GF-D8 (cell line): ENCODE results near the gene HTRA3.
A peak's percentile ranks its signal among the peaks of the same experiment; 100 is the strongest.

Experiments used
- DNase-seq: peaks from one replicate; lab custom pipeline; 2025; lab: John Stamatoyannopoulos, UW

The HTRA3 gene

DNA sequence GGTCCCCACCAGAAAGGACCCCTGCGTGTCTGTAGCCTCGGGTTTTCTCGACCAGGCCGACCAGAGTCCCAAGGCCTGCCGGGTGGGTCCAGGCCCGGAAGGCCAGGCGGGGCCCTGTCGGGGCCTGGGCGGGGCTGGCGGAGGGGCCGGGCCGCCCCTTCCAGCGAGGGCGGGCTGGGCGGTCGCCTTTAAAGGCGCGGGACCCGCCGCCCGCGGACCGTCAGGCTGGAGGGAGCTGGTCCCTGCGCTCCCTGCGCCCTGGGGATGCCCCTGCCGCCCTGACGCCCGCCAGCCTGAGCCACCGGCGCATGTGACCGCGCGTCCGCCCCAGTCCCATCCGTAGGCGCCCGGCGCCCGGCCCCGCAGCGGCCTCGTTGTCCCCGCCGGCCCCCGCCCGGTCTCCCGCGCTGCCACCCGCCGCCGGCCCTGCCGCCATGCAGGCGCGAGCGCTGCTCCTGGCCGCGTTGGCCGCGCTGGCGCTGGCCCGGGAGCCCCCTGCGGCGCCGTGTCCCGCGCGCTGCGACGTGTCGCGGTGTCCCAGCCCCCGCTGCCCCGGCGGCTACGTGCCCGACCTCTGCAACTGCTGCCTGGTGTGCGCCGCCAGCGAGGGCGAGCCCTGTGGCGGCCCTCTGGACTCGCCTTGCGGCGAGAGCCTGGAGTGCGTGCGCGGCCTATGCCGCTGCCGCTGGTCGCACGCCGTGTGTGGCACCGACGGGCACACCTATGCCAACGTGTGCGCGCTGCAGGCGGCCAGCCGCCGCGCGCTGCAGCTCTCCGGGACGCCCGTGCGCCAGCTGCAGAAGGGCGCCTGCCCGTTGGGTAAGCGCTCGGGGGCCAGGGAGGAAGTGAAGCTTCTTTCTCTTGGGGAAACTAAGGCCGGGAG lies at the start of gene HTRA3:
HTRA3 (plus strand) TSS at position 220 of the 883 bp plus-strand sequence; CDS start at position 435, 215 bp downstream.
- peak; percentile 21 for DNase-seq

DNA sequence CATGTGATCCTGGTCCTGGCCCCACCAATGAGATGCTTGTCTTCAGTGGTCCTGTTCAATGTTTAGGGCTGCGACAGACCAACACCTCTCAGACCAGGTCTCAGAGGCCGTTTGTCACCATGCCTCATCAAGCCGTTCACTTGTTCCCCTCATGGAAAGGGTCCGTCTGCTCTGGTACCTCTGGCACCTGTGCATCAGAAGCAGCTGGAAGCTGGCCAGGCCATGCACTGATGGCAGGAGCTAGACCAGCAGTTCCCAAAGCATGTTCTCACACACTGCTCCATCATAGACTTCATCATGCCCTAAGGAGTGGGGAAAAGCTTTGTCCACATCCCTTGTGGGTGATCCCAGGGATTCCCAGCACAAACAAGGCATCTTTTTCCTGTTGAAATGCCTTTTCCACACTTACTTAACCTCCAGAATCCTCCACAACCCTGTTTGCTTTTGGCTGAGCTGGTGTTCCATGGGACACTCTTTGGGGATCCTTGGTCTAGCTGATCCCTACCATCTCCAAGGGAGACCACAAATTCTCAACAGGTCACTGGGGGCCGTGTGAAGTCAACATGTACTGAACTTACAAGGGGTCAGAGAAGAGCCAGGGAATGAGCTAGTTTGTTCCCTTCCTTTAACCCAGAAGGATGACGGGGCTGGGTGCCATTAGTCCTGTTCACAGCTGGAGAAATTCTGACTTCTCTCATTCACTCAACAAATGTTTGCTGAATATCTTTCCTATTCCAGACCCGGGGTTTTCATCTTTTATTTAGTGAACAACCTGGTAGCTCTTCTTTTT lies 48.7 kb upstream of the HTRA3 start:
- no peak for DNase-seq

DNA sequence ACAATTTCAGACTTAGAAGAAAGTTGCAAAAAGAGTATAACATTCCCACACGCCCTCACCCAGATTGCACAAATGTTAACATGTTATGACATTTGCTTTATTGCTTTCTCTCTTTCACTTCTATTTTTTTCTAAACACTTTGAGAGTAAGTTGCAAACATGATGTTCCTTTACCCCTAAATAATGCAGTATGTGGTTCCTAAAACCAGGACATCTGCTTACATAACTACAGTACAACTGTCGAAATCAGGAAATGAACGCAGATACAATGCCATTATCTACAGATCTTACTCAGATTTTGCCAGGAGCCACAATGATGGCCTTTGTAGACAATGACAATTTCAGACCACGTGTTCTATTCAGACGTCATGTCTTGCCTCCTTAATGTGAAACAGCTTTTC lies 48.1 kb upstream of the HTRA3 start:
- peak; percentile 82 for DNase-seq

DNA sequence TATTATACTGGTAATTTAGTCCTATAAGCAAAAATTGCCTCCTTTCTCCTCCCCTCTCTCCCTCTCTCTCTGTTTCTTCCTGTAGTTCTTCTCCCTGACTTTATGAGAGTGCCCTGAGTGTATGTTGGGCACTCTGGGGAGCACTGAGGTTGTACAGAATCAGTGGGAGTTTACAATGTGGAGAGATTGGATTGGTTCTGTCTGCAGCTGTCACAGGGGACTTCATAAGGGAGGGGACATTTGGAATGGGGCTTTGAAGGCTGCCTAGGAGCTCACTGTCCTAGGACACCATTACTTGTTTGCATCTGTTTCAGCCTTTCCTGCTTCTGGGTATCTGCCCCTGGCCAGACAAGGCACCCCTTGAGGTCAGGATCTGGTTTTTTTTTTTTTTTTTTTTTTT lies 47.6 kb upstream of the HTRA3 start:
- no peak for DNase-seq

DNA sequence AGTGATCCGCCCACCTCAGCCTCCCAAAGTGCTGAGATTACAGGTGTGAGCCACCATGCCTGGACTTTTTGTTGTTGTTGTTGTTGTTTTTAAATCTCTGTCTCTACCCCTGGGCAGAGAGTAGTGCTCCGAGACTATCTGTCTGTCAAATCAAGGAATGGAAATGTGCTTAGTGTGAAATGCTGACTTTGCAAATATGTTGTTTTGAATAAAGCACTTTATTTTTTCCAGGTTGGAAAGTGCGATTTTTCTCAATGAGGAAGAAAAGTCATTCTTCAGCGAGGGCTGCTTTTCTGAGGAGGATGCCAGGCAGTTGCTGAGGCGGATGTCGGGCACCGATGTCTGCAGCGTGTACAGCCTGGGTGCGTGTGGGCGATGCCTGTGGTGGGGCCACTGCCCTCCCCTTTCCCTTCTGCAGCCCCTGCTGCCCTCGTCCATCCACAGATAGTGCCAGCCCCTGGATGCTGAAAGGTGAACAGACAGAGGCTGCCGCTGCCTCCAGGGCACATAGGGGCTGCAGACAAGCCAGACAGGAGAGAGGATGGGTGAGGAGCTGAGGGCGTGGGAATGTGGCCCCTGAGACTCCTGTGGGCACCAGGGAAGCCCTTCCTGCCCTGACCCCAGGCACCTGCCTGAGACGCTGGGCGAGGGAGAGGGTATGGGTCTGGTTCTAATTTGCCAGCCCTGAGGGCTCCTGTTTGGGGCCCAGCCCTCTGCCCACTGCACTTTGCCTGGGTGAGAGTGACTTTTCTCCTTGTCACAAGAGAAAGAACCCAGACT lies 46.8 kb upstream of the HTRA3 start:
- no peak for DNase-seq

DNA sequence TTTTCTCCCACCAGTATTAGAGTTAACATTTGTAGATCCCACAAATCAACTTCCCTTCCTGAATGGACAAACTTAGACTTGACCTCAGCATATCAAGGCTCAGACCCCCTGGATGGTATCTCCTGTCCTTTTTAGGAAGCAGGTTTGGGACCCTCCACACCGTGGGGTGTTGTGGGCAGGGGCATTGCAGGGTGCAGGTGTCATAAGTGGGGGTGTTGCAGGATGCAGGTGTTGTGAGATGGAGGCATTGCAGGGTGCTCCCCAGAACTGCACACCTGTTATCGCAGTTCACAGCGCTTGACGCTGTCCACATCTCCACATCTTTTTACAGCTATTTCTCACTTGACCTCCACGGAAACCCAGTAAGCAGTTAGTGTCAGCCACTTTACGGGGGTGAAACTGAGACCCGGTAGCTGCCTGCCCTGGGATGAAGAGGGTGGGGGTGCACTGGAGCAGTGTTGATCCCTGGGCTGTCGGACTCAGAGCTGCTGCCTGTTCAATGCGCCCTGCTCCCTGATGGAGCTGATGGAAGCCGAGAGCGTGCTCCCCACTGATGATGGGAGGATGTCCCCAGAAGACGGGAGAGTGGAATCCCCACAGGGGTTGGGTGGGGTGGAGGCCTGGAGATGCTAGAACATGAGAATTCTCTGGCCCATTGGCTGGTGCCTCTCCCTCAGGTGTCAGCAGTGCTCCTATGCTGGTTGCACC lies 45.1 kb upstream of the HTRA3 start:
- no peak for DNase-seq

DNA sequence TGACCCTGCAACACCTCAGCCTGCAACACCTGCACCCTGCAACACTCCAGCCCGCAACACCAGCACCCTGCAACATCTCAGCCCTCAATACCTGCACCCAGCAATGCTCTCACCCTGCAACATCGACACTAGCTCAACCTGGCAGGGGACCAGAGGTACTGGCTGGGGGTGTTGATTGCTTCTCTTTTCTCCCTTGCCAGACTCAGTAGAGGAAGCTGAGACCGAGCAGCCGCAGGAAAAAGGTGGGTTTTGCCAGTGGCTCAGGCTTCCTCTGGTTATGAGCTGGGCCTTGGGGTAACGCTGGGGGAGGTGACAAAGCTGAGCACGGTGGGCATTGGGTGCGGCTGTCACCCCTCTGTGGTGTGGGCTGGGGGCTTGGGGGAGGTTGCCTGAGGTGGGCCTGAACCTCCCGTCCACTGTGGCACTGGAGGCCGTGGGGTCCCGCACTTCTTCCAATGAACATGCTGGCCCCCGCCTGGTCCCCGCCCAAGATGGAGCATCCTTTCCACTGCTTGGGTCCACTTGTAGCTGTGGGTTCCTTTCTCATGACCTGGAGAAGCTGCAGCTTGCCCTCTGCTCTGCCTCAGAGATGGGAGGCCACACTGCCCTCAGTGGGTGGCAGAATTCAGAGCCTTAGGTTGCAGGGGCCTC lies 44.5 kb upstream of the HTRA3 start:
- DNase-seq, result no peak

DNA sequence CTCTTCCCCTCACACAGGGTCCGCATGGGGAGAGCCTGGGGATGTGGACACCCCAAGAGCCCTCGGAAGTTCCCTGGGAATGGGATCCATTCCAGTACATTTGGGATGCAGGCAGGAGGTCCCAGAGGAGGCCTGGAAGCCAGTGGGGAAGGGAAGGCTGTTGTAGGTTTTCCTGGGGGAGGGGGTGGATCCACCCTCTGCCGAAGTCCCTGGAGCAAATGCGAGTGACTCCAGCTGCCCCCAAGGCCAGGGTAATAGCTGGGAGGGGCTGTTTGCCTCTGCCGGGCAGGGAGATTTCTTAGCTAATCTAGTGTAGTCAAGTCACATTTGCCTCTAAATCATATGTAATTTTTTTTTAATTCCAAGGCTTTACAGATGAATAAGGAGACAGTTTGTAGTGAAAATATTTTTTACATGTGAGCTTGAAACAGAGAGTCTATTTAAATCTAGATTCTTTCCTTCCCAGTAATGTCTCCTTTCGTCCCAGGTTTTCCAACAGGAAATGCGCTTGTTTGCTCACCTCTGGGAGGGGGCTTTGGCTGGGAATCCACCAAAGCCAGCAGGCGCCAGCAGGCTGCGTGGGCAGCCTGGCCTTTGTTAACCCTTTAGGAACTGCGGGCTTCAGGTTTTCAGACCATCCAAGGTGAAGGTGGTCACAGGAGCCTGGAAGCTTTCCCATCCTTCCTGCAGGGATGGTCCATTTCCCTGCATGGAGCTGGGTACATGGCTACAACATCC lies 43.7 kb upstream of the HTRA3 start:
- DNase-seq, result no peak

DNA sequence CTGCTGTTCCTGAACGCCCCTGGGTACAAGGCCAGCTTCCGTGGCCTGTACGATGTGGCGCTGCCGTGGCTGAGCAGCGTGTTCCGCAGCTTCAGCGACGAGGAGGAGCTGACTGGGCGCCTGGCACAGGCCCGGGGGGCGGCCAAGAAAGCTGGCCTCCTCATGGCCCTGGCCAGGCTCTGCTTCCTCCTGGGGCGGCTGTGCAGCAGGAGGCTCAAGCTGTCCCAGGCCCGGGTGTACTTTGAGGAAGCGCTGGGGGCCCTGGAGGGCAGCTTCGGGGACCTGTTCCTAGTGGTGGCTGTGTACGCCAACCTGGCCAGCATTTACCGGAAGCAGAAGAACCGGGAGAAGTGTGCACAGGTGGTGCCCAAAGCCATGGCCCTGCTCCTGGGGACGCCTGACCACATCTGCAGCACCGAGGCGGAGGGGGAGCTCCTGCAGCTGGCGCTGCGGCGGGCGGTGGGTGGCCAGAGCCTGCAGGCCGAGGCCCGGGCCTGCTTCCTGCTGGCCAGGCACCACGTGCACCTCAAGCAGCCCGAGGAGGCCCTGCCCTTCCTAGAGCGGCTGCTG lies 42.3 kb upstream of the HTRA3 start:
- DNase-seq, result no peak

DNA sequence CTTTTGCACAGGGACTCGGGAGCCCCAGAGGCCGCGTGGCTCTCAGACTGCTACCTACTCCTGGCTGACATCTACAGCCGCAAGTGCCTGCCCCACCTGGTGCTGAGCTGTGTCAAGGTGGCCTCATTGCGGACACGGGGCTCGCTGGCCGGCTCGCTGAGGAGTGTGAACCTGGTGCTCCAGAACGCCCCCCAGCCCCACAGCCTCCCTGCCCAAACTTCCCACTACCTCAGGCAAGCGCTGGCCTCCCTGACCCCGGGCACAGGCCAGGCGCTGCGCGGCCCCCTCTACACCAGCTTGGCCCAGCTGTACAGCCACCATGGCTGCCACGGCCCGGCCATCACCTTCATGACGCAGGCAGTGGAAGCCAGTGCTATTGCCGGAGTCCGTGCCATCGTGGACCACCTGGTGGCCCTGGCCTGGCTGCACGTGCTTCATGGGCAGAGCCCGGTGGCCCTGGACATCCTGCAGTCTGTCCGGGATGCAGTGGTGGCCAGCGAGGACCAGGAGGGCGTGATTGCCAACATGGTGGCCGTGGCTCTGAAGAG lies 41.7 kb upstream of the HTRA3 start:
- DNase-seq, result no peak

DNA sequence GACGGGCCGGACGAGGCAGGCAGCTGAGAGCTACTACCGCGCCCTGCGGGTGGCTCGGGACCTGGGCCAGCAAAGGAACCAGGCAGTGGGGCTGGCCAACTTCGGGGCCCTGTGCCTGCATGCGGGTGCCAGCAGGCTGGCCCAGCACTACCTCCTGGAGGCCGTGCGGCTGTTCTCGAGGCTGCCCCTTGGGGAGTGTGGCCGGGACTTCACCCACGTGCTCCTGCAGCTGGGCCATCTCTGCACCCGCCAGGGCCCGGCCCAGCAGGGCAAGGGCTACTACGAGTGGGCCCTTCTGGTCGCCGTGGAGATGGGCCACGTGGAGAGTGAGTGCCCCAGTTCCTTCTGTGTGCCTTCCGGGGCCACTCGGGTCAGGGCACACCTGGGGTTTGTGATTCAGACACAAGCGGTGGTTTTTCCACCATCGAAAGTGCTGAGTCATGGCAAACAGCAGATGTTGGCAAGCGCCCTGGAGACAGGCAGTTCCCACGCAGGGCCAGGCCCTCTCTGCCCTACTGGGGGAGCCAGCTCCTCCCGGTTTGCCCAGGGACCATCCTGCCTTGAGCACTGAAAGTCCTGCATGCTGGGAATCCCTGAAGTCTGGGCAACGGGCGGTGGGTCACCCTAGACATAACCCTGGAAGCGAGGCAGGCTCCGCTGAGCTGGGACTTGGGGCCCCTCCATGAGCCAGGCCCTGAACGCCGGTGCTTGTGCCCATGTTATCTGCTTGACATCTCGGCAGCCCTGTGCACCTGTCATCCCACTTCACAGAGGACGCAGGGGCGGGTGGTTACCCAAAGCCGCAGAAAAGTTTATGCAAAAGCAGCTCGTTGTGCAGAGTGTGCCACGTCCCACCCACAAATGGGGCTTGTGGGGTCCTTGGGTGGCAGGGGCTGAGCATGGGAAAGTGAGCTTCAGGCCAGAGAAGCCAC lies 41.0 kb upstream of the HTRA3 start:
- DNase-seq, result peak; percentile 15

DNA sequence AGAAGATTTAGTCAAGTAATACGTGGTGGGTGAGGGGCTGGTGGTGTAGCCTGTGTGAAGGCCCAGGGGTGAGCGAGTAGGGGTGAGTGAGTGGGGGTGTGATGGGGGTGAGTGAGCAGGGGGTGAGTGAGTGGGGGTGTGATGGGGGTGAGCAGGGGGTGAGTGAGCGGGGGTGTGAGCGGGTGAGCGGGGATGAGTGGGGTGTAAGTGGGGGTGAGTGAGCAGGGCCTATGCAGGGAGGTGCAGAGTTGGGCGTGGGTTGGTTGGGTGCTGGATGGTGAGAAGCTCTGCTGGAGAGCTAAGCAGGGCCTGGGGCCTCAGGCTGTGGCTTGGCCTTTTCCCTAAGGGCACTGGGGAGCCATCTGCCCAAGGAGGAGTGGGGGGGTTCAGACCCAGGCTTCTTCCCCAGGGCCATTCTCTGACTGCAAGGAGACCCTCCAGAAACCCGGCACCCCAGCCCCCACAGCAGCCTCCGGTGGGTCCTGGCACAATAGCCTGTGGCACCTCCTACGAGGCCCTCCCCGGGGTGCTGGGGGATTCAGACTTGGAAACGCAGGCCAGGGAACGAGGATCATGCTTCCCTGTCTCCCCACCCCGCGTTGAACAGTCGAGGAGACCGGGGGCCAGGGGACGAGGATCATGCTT lies 40.1 kb upstream of the HTRA3 start:
- DNase-seq, result no peak

DNA sequence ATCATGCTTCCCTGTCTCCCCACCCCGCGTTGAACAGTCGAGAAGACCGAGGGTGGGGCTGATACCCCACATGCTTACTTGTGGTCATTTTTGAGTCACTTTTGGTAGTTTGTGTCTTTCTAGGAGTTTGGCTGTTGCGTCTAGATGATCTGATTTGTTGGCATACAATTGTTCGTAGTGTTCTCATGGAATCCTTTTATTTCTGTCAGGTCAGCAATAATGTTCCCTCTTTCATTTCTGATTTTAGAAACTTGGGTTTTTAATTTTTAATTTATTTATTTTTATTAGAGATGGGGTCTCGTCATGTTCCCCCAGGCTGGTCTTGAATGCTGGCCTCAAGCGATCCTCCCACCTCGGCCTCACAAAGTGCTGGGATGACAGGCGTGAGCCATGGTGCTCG lies 39.5 kb upstream of the HTRA3 start:
- DNase-seq, result no peak

DNA sequence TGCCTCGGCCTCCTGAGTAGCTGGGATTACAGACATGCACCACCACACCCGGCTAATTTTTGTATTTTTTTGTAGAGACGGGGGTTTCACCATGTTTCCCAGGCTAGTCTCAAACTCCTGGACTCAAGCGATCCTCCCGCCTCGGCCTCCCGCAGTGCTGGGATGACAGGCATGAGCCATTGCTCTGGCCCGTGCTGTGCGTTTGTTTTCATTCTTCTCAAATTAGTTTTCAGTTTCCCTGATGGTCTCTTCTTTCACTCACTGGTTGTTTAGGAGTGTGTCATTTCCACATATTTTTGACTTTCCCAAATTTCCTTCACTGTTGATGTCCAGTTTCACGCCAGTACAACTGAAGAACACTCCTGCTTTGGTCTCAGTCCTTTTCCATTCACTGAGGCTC lies 38.7 kb upstream of the HTRA3 start:
- no peak for DNase-seq

DNA sequence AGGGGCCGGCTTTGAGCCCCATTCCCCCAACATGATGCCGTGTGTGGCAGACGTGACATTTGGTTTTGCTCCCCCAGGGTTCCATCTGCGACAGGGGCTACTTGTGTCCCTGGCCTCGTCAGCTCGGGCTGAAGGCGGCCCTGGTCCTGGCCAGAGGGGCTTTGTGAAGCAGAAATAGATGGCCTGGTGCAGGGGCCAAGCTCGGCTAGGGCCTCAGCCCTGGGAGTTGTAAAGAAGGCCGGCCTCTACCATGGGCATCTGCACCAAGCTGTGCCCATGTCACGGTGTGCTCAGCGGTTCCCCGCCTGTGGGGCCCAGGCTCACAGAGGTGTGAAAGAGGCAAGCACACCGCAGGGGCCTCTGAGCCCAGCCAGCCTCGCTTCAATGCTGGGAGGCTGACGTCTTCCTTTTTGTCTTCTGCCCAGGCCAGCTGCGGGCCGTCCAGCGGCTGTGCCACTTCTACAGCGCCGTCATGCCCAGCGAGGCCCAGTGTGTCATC lies 38.0 kb upstream of the HTRA3 start:
- DNase-seq, result no peak

DNA sequence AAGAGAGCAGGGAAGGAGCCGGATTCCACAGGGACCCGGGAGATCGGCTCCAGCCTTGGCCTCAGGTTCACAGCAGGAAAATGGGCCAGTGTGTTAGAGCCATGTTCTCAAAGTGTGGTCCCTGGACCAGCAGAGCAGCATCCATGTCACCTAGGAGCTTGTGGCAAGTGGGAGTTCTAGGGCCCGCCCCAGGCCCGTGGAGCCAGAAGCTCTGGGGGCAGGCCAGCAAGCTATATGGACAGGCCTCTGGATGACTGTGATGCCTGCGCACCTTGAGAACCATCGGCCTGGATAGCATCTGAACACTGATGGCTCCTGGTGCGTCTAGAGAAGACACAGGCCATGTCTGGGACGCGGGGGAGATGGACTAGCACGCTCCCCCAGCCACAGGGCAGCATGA lies 36.8 kb upstream of the HTRA3 start:
- no peak for DNase-seq

DNA sequence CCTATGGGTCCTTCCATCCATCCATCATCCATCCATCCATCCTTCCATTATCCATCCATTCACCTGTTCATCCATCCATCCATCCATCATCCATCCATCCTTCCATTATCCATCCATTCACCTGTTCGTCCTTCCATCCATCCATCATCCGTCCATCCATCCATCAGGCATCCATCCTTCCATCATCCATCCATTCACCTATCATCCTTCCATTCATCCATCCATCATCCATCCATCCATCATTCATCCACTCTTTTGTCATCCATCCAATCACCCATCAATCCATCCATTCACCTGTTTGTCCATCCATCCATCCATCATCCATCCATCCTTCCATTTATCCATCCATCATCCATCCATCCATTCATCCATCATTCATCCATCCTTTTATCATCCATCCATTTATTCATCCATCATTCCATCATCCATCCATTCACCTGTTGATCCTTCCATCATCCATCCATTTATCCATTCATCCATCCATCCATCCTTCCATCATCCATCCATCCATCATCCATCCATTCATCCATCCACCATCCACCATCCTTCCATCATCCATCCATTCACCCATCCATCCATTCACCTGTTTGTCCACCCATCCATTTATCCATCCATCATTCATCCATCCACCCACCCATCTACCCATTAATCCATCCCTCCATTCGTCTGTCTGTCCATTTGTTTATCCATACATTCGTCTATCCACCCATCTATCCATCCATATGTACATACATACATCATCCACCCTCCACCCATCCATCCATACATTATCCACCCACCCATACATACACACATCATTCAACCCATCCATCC lies 35.7 kb upstream of the HTRA3 start:
- DNase-seq, result no peak
